H1 (cell line): ENCODE data around the gene FMO3. TPM values are rescaled to one million over a fixed set of nuclear protein-coding genes. Genes with fewer than 3 reads are reported as not detected.

Source experiments
- BRCA1 ChIP-seq: IDR thresholded peaks from 2 replicates; pipeline ENCODE4 v1.6.1; 2012; ENCODE audit warnings: low read depth, low read length, improper control_type of control experiment
- CHD7 ChIP-seq: fragments of 300-600 bp; sonication (generic); IDR thresholded peaks from 2 replicates; pipeline ENCODE4 v1.7.1; 2012; ENCODE audit warnings: low read length, moderate library complexity, mild to moderate bottlenecking, inconsistent platforms; ENCODE audit not compliant: insufficient replicate concordance
- POLR2AphosphoS5 ChIP-seq: IDR thresholded peaks from 2 replicates; pipeline ENCODE4 v1.6.1; 2011; ENCODE audit warnings: low read depth, low read length
- RBBP5 ChIP-seq: IDR thresholded peaks from 2 replicates; pipeline ENCODE4 v1.7.1; 2012; ENCODE audit warnings: low read depth, mild to moderate bottlenecking, inconsistent platforms, low read length, moderate library complexity, borderline replicate concordance
- SUZ12 ChIP-seq: fragments of 200-600 bp; sonication (generic); IDR thresholded peaks from 2 replicates; pipeline ENCODE4 v1.6.1; 2012; ENCODE audit warnings: mild to moderate bottlenecking, inconsistent platforms, low read length, moderate library complexity, mixed read lengths
- TCF12 ChIP-seq: IDR thresholded peaks from 2 replicates; pipeline ENCODE4 v1.6.1; 2011; ENCODE audit warnings: low read depth, mild to moderate bottlenecking, low read length
- polyA plus RNA-seq, 7 experiments: library from polyadenylated mRNA; depleted of rRNA in 3 of 7; stranded (reverse) in 5 of 7; unstranded in 2 of 7; fragments of >200 nt in 5 of 7; fragments of 200-250 nt in 2 of 7; gene quantifications; 1 replicate in 5 of 7; 2 replicates in 1 of 7; 4 replicates in 1 of 7; pipeline versions ENCODE4 v1.2.1 to v1.2.3, GENCODE V29; 2011 to 2013; ENCODE audit warnings: missing spikeins in 2 of 7, mixed read lengths in 2 of 7
- total RNA-seq: library from RNA; stranded (reverse); fragmentation: NEBNext Ultra II Directional; extraction: Animal tissue kit (Norgen Biotek cat#: 25700); gene quantifications from 2 replicates; pipeline ENCODE4 v1.2.1, GENCODE V29; 2021

Gene FMO3
- total and polyA plus RNA-seq, 2 of the 8 experiments (the other 6 are each of a cell fraction or from before 2014, with no cell fraction given), result not detected

- TF ChIP-seq TCF12 (no peak), RBBP5 (no peak), BRCA1 (no peak), SUZ12 (no peak), POLR2AphosphoS5 (no peak), CHD7 (no peak)
Measured at GRCh38 chr1:171084870-171085269, 5.8 kb upstream of the FMO3 start (continued).
